HG03159 (cell line): ENCODE measurements around the gene SMARCD3.

Experiments used
- ATAC-seq: cut with Tn5 transposase; IDR thresholded peaks from one replicate; pipeline ENCODE4 v1.9.1; 2021; ENCODE audit warnings: mild to moderate bottlenecking, moderate library complexity; ENCODE audit not compliant: unreplicated experiment

The SMARCD3 gene

GRCh38 chr7:151238924-151239836 lies 9.3 kb downstream of the SMARCD3 start:
- ATAC-seq, result no peak

GRCh38 chr7:151238190-151238810 lies 10.2 kb downstream of the SMARCD3 start:
- ATAC-seq, result no peak

GRCh38 chr7:151237244-151238189 lies 11.0 kb downstream of the SMARCD3 start:
- ATAC-seq, result no peak

GRCh38 chr7:151236406-151236805 lies 12.1 kb downstream of the SMARCD3 start:
- ATAC-seq, result no peak

GRCh38 chr7:151235091-151235787 lies 13.3 kb downstream of the SMARCD3 start:
- ATAC-seq, result no peak

- ATAC-seq, result no peak
These were observed 14.7 kb downstream of the SMARCD3 start for GRCh38 chr7:151233804-151234203.

- ATAC-seq, result peak; percentile 29
These were observed 15.4 kb downstream of the SMARCD3 start for GRCh38 chr7:151232917-151233701.

- ATAC-seq, result peak; percentile 97
These were observed 16.2 kb downstream of the SMARCD3 start, which contains the start of gene CHPF2 for GRCh38 chr7:151232091-151232916. CHPF2 (plus strand) TSS chr7:151232483; CDS start chr7:151234012, 1,529 bp downstream.

- no peak for ATAC-seq
These were observed 17.4 kb downstream of the SMARCD3 start for GRCh38 chr7:151231080-151231479.

- ATAC-seq, result no peak
These were observed 19.2 kb downstream of the SMARCD3 start for GRCh38 chr7:151229249-151229648.

- no peak for ATAC-seq
These were observed 20.2 kb downstream of the SMARCD3 start for GRCh38 chr7:151228024-151228866.

- ATAC-seq, result peak; percentile 99
These were observed 21.4 kb downstream of the SMARCD3 start, which contains the start of gene ABCF2 for GRCh38 chr7:151226875-151227782. ABCF2 (minus strand) TSS chr7:151227205; CDS start chr7:151226458, 747 bp downstream.

- peak; percentile 13 for ATAC-seq
These were observed 22.0 kb downstream of the SMARCD3 start for GRCh38 chr7:151226560-151226874.

GRCh38 chr7:151225948-151226510 lies 22.5 kb downstream of the SMARCD3 start:
- no peak for ATAC-seq

GRCh38 chr7:151223728-151224127 lies 24.8 kb downstream of the SMARCD3 start:
- ATAC-seq, result no peak

GRCh38 chr7:151218170-151218569 lies 30.3 kb downstream of the SMARCD3 start:
- ATAC-seq, result no peak
